Gastrocnemius medialis (tissue), 4 donors: Measurements from ENCODE around the gene OXT. TPM values are rescaled to one million over a fixed set of nuclear protein-coding genes. Genes with fewer than 3 reads are reported as not detected.

Experiments used
- ATAC-seq, 2 donors: fragments of 150-250 bp; one replicate each; pipeline ENCODE4 v1.9.1; 2016
- DNase-seq, 2 donors: peaks; one replicate each; pipeline ENCODE4 v3.0.0-alpha.2; 2019
- H3K27ac ChIP-seq, 4 donors: fragments of 200-600 bp; sonication (generic); 1 replicate in 1 of 4; 2 replicates in 3 of 4; pipeline ENCODE4 v1.5.1; 2016 to 2018; ENCODE audit warnings: mild to moderate bottlenecking in 2 of 4, moderate library complexity in 1 of 4
- H3K27me3 ChIP-seq, 3 donors: fragments of 200-600 bp; sonication (generic) in 2 of 3; 1 replicate in 1 of 3; 2 replicates in 2 of 3; pipeline versions ENCODE4 v1.5.1 to v1.6.0; 2016 to 2019; ENCODE audit warnings: mild to moderate bottlenecking in 1 of 3, moderate library complexity in 1 of 3
- H3K36me3 ChIP-seq, 2 donors: fragments of 200-600 bp; sonication (generic) in 1 of 2; one replicate each; pipeline ENCODE4 v1.5.1; 2017 to 2018
- H3K4me1 ChIP-seq, 2 donors: fragments of 200-600 bp; sonication (generic) in 1 of 2; one replicate each; pipeline ENCODE4 v1.5.1; 2016 to 2017; ENCODE audit warnings: mild to moderate bottlenecking in 2 of 2
- H3K4me3 ChIP-seq, 4 donors: fragments of 200-600 bp; sonication (generic) in 3 of 4; 1 replicate in 1 of 4; 2 replicates in 3 of 4; pipeline ENCODE4 v1.5.1; 2016 to 2019; ENCODE audit warnings: mild to moderate bottlenecking in 2 of 4
- H3K9me3 ChIP-seq, 3 donors: fragments of 200-600 bp; sonication (generic) in 2 of 3; 1 replicate in 1 of 3; 2 replicates in 2 of 3; pipeline ENCODE4 v1.5.1; 2016 to 2019
- CTCF ChIP-seq, 5 experiments: fragments of 450-650 bp in 3 of 5; fragments of 200-600 bp in 2 of 5; sonication (generic) in 2 of 5; IDR thresholded peaks in 4 of 5; conservative IDR thresholded peaks in 1 of 5; 1 replicate in 4 of 5; 2 replicates in 1 of 5; pipeline ENCODE4 v1.5.1; 2016 to 2019; ENCODE audit warnings: antibody characterized with exemption in 5 of 5, mild to moderate bottlenecking in 3 of 5, moderate library complexity in 3 of 5
- POLR2A ChIP-seq, 2 donors: fragments of 450-650 bp; IDR thresholded peaks; one replicate each; pipeline ENCODE4 v1.6.1; 2017; ENCODE audit warnings: antibody characterized with exemption in 2 of 2, mild to moderate bottlenecking in 2 of 2, moderate library complexity in 2 of 2
- in situ Hi-C, 4 donors: fragments of 200-750 bp; cut with MboI; loops; one replicate each; pipeline versions ENCODE4 v1.15.0 to v1.8.0; 2017; ENCODE audit warnings: low sequenced_read_pairs in 4 of 4
- intact Hi-C: fragments of 100-400 bp; cut with DNase I; formaldehyde crosslinking; loops from one replicate; pipeline ENCODE4 v1.15.1; 2023; ENCODE audit warnings: low total_unique reads
- total RNA-seq, 4 donors: library from RNA; depleted of rRNA; stranded (reverse); fragments of >200 nt; gene quantifications; one replicate each; pipeline versions ENCODE4 v1.1.0 to v1.2.3, GENCODE V29; 2016

The OXT gene
- total RNA-seq, 4 donors from 2014 or later: 2.2 TPM; not detected in 3

DNA sequence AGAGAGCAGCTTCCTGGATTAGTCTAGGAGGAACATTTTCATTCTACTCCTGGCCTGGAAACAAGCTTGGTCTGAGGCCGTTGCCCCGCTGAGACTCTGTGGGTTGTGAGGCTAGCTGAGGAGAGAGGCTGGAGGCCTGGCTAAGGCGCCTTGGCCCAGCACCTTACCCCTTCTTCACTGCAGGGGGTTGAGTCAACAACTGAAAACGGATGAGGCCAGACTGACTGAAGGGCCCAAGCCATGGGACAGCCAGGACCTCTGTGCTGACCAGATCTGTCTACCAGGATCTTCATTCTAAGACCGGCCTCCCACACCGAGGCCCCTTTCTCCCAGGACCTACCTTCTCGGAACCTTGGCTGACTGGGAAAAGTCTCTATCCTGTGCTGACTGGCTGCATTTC lies 16.6 kb downstream of the OXT start:
- Histone ChIP-seq H3K4me1 (no peaks in the 10 kb centered on the region), H3K4me3 (no peak overlapping the region), H3K9me3 (no peaks in the 10 kb centered on the region), H3K27ac (no peak overlapping the region), H3K36me3 (no peaks in the 10 kb centered on the region), H3K27me3 (peaks cover 16 to 22% (median 19%) of the 10 kb centered on the region in 3 donors)
- DNase-seq: no peak
- no peak for ATAC-seq
- TF ChIP-seq CTCF (IDR thresholded peaks at IDR 0.05 in 4 of 5, conservative IDR thresholded peaks at IDR 0.05 in 1 of 5) (no peak), POLR2A (IDR thresholded peaks at IDR 0.05) (no peak)
- in situ Hi-C loops: no loop called here
- intact Hi-C loops: no loop called here

- intact Hi-C loops: no loop called here
- in situ Hi-C loops: no loop called here
- Histone ChIP-seq H3K4me1 (no peaks in the 10 kb centered on the region), H3K27ac (no peak overlapping the region), H3K36me3 (no peaks in the 10 kb centered on the region), H3K27me3 (peaks cover 12 to 24% (median 14%) of the 10 kb centered on the region in 3 donors), H3K4me3 (no peak overlapping the region), H3K9me3 (no peaks in the 10 kb centered on the region)
- DNase-seq (no peak), ATAC-seq (no peak)
- no peak for TF ChIP-seq POLR2A (IDR thresholded peaks at IDR 0.05)
- TF ChIP-seq CTCF (IDR thresholded peaks at IDR 0.05 in 4 of 5, conservative IDR thresholded peaks at IDR 0.05 in 1 of 5): no peak
These were observed 19.1 kb downstream of the OXT start for GRCh38 chr20:3090565-3090964.

GRCh38 chr20:3092611-3093379 lies 21.4 kb downstream of the OXT start:
- peak overlapping the region; percentile 23 to 43 (median 34) for H3K4me3 ChIP-seq
- no peaks in the 10 kb centered on the region for H3K36me3 ChIP-seq
- TF ChIP-seq POLR2A (IDR thresholded peaks at IDR 0.05) (no peak), CTCF (IDR thresholded peaks at IDR 0.05 in 4 of 5, conservative IDR thresholded peaks at IDR 0.05 in 1 of 5) (no peak)
- ATAC-seq (no peak), DNase-seq (no peak)
- no peaks in the 10 kb centered on the region for H3K9me3 ChIP-seq
- H3K27ac ChIP-seq: no peak overlapping the region
- H3K27me3 ChIP-seq: peaks cover 12 to 24% (median 14%) of the 10 kb centered on the region in 3 donors
- in situ Hi-C loops: no loop called here
- intact Hi-C loops: no loop called here
- H3K4me1 ChIP-seq: no peaks in the 10 kb centered on the region

GRCh38 chr20:3093861-3094361 lies 22.5 kb downstream of the OXT start:
- no peaks in the 10 kb centered on the region for H3K9me3 ChIP-seq
- H3K27ac ChIP-seq: no peak overlapping the region
- in situ Hi-C loops: no loop called here
- no peaks in the 10 kb centered on the region for H3K4me1 ChIP-seq
- DNase-seq: no peak
- peaks cover 12 to 24% (median 14%) of the 10 kb centered on the region in 3 donors for H3K27me3 ChIP-seq
- intact Hi-C loops: no loop called here
- no peak for ATAC-seq
- no peak for TF ChIP-seq POLR2A (IDR thresholded peaks at IDR 0.05)
- TF ChIP-seq CTCF (IDR thresholded peaks at IDR 0.05 in 4 of 5, conservative IDR thresholded peaks at IDR 0.05 in 1 of 5): no peak
- no peaks in the 10 kb centered on the region for H3K36me3 ChIP-seq
- H3K4me3 ChIP-seq: no peak overlapping the region
